Stimulated activated CD4-positive, alpha-beta T cell treated with anti-CD3 and anti-CD28 coated beads, Interleukin-1b, Interleukin-23, amount 100 ng/mL, for 4 hours (primary cell): Measurements from ENCODE around the gene BRAF.
"Not testable (repeated sequence)": the region's sequence is repeated elsewhere in the genome, so short reads cannot be mapped to it uniquely, and the experiment has no call there.

Experiments used
- DNase-seq, 2 donors: peaks; one replicate each; pipeline ENCODE4 v3.0.0-alpha.2; 2020; ENCODE audit warnings: low read depth in 2 of 2

Gene BRAF

GRCh38 chr7:140877249-140877524 is 47.5 kb downstream of the BRAF start:
- no peak for DNase-seq

GRCh38 chr7:140876519-140877248 is 48.0 kb downstream of the BRAF start:
- no peak for DNase-seq

- no peak for DNase-seq
Measured at GRCh38 chr7:140873434-140873833, 51.3 kb downstream of the BRAF start.

- DNase-seq, result no peak
Measured at GRCh38 chr7:140870003-140870402, 54.7 kb downstream of the BRAF start.

GRCh38 chr7:140869430-140869829 is 55.3 kb downstream of the BRAF start:
- DNase-seq, result no peak

- DNase-seq, result no peak
Measured at GRCh38 chr7:140867467-140868462, 57.0 kb downstream of the BRAF start.

GRCh38 chr7:140866926-140867325 is 57.8 kb downstream of the BRAF start:
- no peak for DNase-seq

GRCh38 chr7:140864732-140865131 is 60.0 kb downstream of the BRAF start:
- DNase-seq, result no peak

GRCh38 chr7:140863867-140864266 is 60.9 kb downstream of the BRAF start:
- no peak for DNase-seq

- no peak for DNase-seq
Measured at GRCh38 chr7:140863184-140863583, 61.5 kb downstream of the BRAF start.

GRCh38 chr7:140857048-140857447 is 67.7 kb downstream of the BRAF start:
- DNase-seq, result no peak

GRCh38 chr7:140841166-140841715 is 83.5 kb downstream of the BRAF start:
- no peak for DNase-seq

GRCh38 chr7:140831724-140832123 is 93.0 kb downstream of the BRAF start:
- DNase-seq, result no peak

- DNase-seq, result no peak
Measured at GRCh38 chr7:140829720-140830119, 95.0 kb downstream of the BRAF start.

GRCh38 chr7:140828741-140829140 is 96.0 kb downstream of the BRAF start:
- DNase-seq, result no peak

GRCh38 chr7:140817383-140817782 is 107.3 kb downstream of the BRAF start:
- not testable (repeated sequence) for DNase-seq

- peak; percentile 6 to 64 for DNase-seq
Measured at GRCh38 chr7:140810830-140811556, 113.7 kb downstream of the BRAF start.

- DNase-seq, result no peak
Measured at GRCh38 chr7:140810385-140810784, 114.3 kb downstream of the BRAF start.

GRCh38 chr7:140778975-140779374 is 145.8 kb downstream of the BRAF start:
- no peak for DNase-seq

- no peak for DNase-seq
Measured at GRCh38 chr7:140778568-140778967, 146.2 kb downstream of the BRAF start.

GRCh38 chr7:140774371-140774770 is 150.4 kb downstream of the BRAF start:
- no peak for DNase-seq

- no peak for DNase-seq
Measured at GRCh38 chr7:140773104-140773503, 151.6 kb downstream of the BRAF start.
